HG03064 (cell line): ENCODE results near the gene CDH13.

Experiments
- ATAC-seq: cut with Tn5 transposase; IDR thresholded peaks from one replicate; pipeline ENCODE4 v1.9.1; 2021; ENCODE audit warnings: low read depth; ENCODE audit not compliant: unreplicated experiment

Gene CDH13

GRCh38 chr16:83258366-83258928 lies 631.7 kb downstream of the CDH13 start:
- ATAC-seq = no peak

- ATAC-seq = no peak
Observed at GRCh38 chr16:83266848-83267553, 640.2 kb downstream of the CDH13 start.

GRCh38 chr16:83268169-83268568 lies 641.4 kb downstream of the CDH13 start:
- no peak for ATAC-seq

- ATAC-seq = no peak
Observed at GRCh38 chr16:83269048-83269447, 642.3 kb downstream of the CDH13 start.

- no peak for ATAC-seq
Observed at GRCh38 chr16:83269541-83269940, 642.8 kb downstream of the CDH13 start.

- ATAC-seq = no peak
Observed at GRCh38 chr16:83270061-83270460, 643.3 kb downstream of the CDH13 start.

GRCh38 chr16:83270640-83271039 lies 643.9 kb downstream of the CDH13 start:
- no peak for ATAC-seq

GRCh38 chr16:83271123-83271522 lies 644.4 kb downstream of the CDH13 start:
- no peak for ATAC-seq

- ATAC-seq = no peak
Observed at GRCh38 chr16:83271970-83272575, 645.3 kb downstream of the CDH13 start.

GRCh38 chr16:83272843-83273242 lies 646.1 kb downstream of the CDH13 start:
- ATAC-seq = no peak

- no peak for ATAC-seq
Observed at GRCh38 chr16:83273504-83274173, 646.9 kb downstream of the CDH13 start.

GRCh38 chr16:83279251-83279650 lies 652.5 kb downstream of the CDH13 start:
- no peak for ATAC-seq

- ATAC-seq = no peak
Observed at GRCh38 chr16:83285921-83286320, 659.2 kb downstream of the CDH13 start.

GRCh38 chr16:83296505-83296904 lies 669.7 kb downstream of the CDH13 start:
- ATAC-seq = no peak

GRCh38 chr16:83298541-83298940 lies 671.8 kb downstream of the CDH13 start:
- ATAC-seq = no peak

- ATAC-seq = no peak
Observed at GRCh38 chr16:83300326-83300725, 673.6 kb downstream of the CDH13 start.

- ATAC-seq = no peak
Observed at GRCh38 chr16:83301971-83302370, 675.2 kb downstream of the CDH13 start.

- no peak for ATAC-seq
Observed at GRCh38 chr16:83302853-83303252, 676.1 kb downstream of the CDH13 start.

GRCh38 chr16:83305092-83305491 lies 678.3 kb downstream of the CDH13 start:
- ATAC-seq = no peak

- ATAC-seq = no peak
Observed at GRCh38 chr16:83306961-83307593, 680.3 kb downstream of the CDH13 start.

GRCh38 chr16:83307594-83307992 lies 680.8 kb downstream of the CDH13 start:
- ATAC-seq = no peak
